ENCODE data around the gene TOR2A. TPM values are rescaled to one million over a fixed set of nuclear protein-coding genes. Genes with fewer than 3 reads are reported as not detected.
A peak's percentile ranks its signal among the peaks of the same experiment; 100 is the strongest.
"Not testable (repeated sequence)": the region's sequence is repeated elsewhere in the genome, so short reads cannot be mapped to it uniquely, and the experiment has no call there.

The TOR2A gene
- 10 to 100 TPM; 12.4 to 19.1 (median 16.6) TPM for polyA plus RNA-seq (ENCODE audit: insufficient read length in 4 of 4)

DNA sequence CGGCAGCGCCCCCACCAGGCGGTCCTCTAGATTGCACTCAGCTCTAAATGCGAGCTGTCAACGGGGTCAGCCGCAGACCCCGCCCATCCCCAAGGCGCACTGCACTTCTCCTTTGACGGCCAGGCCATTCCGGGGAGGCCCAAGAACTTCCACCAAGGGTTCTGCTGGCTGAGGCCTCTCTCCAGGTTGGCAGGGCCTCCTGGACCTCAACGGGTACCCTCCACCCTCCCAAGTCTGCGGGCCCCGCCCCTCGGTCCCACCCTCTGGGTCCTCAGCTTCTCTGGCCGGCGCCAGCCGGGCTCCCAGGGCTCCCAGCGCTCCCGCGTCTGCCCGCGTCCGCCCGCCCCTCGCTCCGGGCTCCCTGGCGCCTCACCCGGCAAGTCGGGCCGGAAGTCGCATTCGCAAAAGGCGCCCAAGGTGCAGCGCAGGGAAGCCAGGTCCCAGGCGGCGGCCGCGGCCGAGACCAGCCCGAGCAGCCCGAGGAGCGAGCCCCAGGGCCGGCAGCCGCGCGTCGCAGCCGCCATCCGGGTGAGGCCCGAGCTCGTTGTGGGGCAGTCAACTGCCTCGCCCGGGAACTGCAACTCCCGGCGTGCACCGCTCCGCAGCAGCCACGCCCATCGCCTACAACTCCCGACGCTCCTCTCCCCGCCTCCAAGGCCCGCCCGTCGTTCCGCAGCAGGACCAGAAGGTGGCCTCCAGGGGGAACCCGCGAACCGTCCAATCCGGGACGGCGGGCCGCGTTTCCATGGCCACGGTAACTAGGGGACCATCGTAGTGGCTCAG, at the start of gene TOR2A:
Gene TOR2A (minus strand): TSS at position 548 of the 783 bp plus-strand sequence. CDS start 24 bp downstream, at position 524.
- peak; percentile 93 to 95 (median 95) for DNase-seq (ENCODE audit: low read depth in 4 of 4, low spot score in 3 of 4)

DNA sequence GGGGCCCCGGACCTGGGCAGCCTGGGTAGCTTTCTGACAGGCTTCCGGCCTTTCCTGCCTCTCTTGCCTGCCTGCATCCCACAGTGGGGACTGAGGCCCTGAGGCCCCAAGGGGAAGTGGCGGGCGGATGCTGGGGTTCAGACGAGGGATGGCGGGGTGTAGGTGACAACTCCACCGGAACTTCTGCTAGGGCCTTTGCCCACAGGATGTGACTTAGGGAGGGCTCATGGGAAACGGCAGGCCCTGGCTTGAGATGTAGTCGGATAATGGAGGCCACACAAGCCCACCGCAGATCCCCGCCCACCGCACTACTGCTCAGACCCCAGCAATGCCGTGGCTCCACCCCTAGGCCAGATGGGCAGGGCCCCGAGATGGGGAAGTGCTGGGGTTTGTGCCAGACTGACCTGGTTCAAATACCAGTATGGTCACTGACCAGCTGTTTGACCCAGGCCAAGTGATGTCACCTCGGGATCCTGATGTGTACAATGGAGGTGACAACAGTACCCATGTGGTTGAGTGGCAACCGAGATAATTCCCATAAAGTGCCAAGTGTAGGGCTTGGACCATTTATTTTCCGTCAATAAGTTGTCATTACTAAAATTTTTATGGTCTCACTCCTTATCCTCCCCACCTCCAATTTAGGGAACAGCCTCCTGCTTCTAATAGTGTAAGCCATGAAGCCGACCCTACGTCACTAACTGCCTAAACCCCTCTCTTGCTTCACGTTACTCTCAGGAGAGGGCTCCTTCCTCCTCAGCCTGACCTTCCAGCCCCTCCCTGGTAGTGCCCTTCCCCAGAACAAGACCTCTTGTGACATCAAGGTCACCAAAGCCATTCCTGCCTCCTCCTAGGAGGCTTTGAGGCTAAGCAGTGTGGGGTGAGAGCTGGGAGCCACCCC, 48.3 kb upstream of the TOR2A start:
- no peak for DNase-seq (ENCODE audit: low read depth in 4 of 4, low spot score in 3 of 4)

DNA sequence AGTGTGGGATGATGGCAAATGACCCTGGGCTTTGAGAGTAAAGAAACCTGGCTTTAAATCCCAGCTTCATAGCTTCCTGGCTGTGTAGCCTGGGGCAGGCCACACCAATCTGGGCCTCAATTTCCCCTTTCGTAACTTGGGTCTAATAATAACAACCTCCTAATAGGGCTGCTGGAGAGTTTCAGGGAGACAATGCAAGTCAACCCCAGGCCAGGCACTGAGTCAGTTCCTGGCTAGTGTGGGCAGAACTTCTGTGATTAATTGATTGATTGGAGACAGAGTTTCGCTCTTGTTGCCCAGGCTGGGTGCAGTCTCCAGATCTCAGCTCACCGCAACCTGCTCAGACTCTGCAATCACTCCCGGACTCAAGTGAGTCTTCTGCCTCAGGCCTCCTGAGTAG, 46.7 kb upstream of the TOR2A start:
- DNase-seq (ENCODE audit: low read depth in 4 of 4, low spot score in 3 of 4), result no peak

DNA sequence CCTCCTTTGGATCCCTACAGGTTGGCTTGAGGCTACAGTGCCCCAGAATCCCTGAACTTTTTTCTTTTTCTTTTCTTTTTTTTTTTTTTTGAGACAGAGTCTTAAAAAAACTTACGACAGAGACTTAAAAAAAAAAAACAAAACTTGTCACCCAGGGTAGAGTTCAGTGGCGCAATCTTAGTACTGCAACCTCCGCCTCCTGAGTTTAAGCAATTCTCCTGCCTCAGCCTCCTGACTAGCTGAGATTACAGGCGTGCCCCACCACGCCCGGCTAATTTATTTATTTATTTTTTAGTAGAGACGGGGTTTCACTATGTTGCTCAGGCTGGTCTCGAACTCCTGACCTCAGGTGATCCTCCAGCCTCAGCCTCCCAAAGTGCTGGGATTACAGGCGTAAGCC, 45.8 kb upstream of the TOR2A start:
- not testable (repeated sequence) for DNase-seq (ENCODE audit: low read depth in 4 of 4, low spot score in 3 of 4)

DNA sequence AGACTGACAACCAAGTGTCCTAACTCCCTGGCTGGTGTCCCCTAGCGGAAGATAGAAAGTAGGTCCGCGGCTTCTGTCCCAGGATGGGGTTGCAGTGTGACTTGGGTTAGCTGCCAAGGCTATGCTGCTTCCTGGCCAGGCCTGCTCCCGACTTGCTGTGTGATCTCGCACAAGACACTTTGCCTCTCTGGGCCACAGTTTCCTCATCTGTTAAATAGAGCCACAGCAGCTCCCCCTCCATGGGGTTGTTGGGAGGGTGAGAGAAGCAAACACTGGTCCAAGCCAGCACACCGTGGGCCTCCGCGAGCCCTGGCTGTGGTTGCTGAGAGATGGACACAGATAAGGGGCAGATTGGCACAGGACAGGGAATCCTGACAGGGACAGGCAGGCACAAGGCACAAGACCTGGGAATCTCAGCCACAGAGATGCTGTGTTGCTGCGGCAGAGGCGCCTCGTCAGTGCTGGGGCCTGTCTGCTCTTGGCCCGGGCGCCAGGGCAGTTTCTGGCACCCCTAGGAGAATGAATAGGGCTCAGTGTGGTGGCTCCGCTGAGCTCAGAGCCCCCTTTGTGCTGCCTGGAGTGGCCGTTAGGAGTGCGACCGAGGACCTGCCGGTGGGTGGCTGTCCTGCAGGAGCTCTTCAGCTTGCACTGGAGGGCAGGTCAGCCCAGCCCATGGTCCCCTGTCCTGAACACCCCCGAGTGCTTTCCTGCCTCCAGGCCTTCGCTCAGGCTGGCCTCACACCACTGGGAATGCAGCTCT, 45.2 kb upstream of the TOR2A start:
- DNase-seq (ENCODE audit: low read depth in 4 of 4, low spot score in 3 of 4), result no peak

DNA sequence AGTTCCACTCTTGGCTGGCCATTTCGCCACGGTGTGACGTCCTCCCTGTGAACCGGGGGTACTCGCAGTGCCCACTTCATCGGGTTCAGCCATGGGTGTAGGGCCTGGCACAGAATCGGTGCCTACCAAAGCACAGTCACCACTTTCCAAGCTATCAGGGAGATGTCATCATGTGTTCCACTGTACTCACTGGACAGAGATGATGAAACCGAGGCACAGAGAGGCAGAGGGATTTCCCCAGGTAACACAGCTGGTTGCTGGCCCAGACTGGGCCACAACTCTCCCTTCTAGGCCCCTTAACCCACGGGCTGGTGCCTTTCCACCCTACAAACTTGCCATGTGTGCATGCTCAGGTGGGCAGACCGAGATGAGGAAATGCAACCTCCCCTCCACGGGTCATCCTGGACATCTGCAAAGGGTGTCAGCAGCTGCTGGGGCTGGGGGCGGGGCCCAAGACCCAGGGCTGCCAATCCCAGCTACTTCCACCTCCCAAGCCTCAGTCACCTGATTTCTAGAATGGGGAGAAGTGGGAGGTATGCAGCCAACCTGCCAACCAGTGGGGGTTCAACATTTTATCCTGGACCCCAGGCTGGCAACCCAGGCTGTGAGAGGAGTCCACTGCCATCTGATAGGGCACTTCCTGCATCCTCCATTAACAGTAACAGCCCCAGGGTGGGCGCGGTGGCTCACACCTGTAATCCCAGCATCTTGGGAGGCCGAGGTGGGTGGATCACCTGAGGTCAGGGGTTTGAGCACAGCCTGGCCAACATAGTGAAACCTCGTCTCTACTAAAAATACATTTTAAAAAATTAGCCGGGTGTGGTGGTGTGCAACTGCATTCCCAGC, 44.3 kb upstream of the TOR2A start:
- no peak for DNase-seq (ENCODE audit: low read depth in 4 of 4, low spot score in 3 of 4)

DNA sequence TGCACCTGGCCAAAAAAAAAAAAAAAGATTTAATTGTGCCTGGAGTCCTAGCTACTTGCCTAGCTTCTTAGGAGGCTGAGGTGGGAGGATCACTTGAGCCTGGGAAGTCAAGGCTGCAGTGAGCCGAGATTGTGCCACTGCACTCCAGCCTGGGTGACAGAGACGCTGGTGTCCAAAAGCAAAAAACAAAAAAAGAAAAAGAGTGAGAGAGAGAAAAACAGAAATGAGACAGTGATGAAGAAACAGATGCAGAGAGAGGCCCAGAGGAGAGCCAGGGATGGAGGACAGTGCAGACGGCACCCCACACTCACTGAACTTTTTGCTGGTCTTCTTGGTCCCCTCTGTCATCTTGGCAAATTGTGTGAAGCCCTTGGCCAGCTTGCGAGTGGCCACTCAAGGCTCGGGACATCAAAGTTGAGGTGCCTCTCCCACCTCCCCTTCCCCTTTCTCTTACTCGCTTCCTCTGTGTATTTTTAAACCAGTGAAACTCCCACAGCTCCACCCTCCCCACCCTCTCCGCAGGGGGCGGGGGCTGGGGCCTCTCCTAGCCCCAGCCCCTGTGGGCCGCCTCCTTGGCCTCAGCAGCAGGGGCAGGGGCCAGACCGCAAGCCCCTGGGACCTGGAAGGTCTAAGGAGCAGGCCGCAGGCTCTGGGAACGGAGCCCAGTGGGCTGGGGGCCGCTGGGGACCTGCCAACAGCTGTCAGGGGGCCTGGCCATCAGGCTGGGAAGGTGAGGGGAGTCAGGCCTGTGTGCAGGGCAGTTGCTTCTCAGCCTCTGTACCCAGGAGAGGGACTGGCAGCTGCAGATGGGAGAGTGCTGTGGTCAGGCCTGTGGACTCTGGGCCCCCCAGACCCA, 43.4 kb upstream of the TOR2A start, which contains the start of gene SH2D3C:
Gene SH2D3C (minus strand): TSS at position 387 of the 856 bp plus-strand sequence. CDS start 39 bp downstream, at position 348.
- no peak for DNase-seq (ENCODE audit: low read depth in 4 of 4, low spot score in 3 of 4)

DNA sequence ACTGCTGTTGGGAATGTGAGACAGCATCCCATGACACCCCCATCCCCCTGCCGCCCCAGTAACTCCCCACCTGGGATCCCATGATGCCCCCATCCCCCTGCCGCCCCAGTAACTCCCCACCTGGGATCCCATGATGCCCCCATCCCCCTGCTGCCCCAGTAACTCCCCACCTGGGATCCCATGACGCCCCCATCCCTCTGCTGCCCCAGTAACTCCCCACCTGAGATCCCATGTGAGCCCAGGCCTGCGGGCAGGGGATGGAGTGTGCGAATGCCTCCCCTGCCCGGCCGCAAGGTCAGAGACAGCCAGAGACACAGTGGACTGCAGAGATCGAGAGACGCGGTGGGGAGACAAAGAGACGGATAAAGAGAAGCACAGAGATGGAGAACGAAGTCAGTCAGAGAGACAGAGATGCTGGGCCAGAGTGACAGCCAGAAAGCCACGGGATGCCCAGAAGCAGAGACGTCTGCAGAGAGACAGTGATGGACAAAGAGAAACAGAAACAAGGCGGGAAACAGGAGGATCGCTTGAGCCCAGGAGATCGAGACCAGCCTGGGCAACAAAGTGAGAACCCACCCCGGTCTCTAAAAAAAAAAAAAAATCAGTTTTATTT, 42.4 kb upstream of the TOR2A start:
- DNase-seq (ENCODE audit: low read depth in 4 of 4, low spot score in 3 of 4), result no peak

DNA sequence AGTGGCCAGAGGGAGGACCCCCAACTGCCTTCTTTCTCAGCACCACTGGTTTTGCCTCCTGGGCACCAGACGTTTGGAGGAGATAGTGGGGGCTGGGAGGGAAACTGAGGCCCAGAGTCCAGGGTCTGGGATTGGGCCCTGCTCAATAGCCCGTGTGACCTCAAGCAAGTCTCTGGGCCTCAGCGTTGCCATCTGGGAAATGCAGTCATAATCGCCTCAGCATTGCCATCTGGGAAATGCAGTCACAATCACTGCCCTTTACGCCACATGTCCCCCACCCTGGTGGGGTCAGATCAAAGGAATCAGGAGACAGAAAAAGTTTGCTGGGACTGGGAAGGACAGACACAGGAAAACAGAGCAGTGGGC, 41.8 kb upstream of the TOR2A start:
- DNase-seq (ENCODE audit: low read depth in 4 of 4, low spot score in 3 of 4), result no peak

DNA sequence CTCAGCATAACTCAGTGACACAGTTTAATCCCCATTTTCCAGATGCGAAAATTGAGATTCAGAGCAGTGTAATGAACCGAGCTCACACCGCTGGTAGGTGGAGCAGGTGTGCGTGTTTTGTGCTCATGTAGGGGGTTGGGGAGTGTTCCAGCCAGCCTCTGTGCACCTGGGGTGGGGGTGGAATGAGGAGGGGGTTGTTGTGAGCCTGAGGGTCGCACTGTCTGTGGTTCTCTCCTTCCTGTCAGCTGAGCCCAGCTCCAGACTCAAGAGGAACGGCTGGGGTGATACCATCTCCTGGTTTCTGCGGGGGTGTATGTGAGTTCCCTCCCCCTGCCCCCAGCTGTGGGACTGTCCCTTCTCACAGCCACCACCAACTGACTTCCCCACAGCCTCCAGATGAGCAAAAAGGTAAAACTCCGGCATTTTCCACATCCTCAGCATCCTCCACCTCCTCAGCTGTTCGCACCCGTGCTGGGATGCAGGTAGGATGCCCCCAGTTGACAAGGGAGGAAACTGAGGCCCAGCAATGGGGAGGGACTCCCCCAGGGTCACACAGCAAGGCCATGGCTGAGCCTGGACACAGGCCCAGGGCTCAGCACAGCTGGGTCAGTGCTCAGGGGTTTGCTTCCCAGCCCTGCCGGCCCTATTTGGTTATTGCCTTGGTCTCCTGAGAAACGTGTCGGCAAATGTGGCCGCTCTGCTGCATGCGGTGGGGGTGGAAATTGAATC, 41.3 kb upstream of the TOR2A start:
- DNase-seq (ENCODE audit: low read depth in 4 of 4, low spot score in 3 of 4), result no peak

DNA sequence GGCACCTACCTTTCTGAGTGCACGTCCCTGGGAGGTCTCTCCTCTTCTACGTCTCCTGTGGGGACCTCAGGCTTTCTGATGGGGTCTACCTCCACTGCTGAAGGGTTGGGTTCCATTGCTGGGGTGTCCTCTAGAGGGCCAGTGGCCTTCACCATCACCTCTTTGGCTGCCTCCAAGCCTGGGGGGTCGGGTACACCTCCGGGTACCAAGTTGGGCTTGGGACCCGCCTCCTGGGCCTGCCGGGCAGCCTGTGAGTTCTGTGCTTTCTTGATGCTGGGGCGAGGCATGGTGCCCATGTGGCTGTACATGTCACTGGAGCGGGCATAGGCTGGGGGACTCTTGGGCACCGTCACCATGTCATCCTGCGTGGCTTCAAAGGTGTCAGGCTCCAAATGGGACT, 38.9 kb upstream of the TOR2A start:
- no peak for DNase-seq (ENCODE audit: low read depth in 4 of 4, low spot score in 3 of 4)

DNA sequence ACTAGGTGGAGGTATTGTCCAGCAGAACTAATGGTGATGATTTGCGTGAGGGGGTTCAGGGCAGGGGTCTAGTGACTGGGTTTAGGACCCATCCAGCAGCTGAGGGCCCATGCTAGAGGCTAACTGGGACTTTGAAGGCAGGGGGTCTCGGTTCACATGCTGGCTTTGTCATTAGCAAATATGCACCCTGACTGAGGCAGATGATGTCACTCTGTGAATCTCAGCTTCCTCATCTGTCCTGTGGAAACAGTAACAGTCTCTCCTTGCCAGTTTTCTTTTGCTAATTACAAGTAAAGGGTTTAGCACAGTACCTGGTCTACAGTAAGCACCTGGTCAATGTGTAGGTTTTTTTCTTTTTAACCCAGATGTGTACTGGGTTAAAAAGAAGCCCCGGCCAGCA, 38.2 kb upstream of the TOR2A start:
- DNase-seq (ENCODE audit: low read depth in 4 of 4, low spot score in 3 of 4), result no peak

DNA sequence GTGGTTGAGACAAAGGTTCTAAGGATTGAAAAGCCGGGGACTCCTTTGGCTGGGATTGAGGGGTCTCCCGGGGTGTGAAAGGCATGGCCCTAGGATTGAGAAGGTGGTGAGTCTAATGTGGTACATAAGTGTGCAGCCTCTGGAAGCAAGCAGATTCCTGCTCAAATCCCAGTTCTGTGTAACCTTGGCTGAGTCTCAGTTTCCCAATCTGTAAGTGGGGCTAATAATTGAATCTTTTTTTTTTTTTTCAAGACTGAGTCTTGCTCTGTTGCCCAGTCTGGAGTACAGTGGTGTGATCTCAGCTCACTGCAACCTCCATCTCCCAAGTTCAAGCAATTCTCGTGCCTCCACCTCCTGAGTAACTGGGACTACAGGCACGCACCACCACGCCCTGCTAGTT, 37.5 kb upstream of the TOR2A start:
- DNase-seq (ENCODE audit: low read depth in 4 of 4, low spot score in 3 of 4), result no peak

DNA sequence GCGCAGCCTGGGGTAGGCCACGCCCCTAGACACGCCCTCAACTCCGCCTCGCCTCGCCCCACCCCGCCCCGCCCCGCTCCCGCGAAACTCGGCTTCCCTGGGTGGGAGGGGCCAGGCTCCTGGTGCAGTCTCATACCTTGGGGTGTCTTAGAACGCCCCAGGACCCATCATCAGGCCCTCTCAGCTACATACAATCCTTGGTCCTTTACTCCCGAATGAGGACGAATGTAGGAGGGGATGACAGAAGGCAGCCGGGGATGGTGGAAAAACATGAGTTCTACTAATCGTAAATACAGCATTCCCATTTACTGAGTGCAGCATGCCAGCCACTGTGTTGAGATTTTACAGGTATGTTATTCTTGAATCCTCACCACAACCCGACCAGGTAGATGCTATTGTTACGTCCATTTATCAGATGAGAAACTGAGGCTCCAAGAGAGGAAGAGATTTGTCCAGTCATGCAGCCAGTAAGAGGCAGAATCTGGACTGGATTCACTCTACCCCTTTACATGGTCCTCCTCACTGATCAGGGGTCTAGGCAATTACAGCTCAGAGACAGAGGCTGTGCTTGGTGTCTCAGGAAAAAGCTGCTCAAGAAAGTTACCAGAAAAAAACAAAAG, 36.6 kb upstream of the TOR2A start:
- no peak for DNase-seq (ENCODE audit: low read depth in 4 of 4, low spot score in 3 of 4)

DNA sequence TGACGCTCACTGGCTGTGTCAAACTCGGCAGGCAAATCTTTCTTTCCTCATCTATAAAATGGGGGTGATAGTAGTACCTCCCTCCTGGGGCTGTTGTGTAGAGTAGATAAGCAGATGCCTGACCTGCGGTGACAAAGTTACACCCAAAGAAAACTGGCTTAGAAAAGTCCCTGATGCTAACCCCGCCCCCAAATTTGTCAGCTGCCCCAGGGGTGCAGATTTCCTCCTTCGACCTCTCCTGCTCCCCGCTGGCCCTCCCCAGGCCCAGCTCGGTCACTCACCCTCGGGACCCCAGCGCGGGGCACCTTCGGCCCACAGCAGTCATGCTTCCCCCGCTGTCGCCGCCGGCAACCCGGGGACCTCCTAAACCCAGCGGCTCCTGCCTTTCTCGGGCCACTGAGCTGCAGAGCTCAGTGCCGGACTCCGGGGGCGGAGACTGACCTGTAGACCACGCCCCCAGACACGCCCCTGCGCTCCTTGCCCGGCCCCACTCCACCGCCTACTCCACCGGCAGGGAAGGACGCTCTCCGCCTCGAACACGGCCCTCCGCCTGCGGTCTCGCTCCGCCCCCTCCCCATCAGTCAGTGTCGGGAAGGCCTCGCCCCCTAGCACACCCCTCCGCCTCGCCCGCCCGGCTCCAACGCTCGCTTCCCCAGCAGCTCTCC, 35.9 kb upstream of the TOR2A start:
- DNase-seq (ENCODE audit: low read depth in 4 of 4, low spot score in 3 of 4), result peak; percentile 91 to 96 (median 94)

DNA sequence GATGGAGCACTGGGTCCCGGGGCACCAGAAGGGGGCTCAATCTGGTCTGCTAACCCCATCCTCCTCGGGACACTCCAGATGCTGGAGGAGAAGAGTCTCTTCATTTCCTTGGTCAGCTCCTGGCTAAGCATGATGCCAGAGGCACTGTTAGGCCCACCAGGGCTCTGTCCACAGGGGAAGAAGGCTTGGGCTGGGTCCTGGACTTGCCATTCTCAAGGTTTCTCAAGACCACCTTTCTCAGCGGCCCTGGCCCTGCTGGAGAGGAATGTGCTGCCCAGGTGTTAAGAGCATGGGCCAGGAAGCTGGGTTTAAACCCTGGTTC, 35.5 kb upstream of the TOR2A start:
- no peak for DNase-seq (ENCODE audit: low read depth in 4 of 4, low spot score in 3 of 4)

DNA sequence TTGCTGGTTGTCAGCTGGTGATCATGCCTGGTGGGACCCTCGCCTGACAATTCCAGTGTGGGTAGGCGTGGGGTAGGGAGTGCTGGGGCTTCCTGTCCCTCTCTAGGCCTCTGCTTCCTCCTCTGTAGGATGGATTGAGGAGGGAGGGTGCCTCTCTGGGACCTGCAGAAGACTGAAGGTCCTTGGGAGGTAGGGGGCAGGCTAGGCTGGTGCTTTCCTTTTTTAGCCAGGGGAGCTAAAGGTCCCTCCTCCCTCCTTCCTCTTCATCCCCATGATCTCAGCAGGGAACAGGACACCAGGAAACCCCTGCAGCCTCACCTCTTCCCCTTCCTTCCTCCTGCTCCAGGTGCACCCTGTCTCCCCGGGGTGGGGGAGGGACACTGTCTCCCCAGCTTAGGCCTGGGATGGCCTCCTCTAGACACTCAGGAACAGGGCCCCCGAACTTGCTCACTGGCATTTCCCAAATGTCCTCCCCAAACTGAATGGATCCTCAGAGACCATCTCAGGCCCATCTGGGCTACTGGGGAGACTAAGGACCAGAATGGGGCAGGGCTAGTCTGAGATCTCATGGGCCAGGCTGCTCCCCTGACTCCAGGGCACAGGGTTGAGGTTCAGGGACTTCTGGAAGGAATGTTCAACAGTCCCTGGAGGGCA, 35.0 kb upstream of the TOR2A start:
- DNase-seq (ENCODE audit: low read depth in 4 of 4, low spot score in 3 of 4), result no peak
